GM12873 (cell line): ENCODE measurements around the gene PPHLN1.

ENCODE experiments used
- CTCF ChIP-seq: IDR thresholded peaks from 2 replicates; pipeline ENCODE4 v1.5.1; 2012; ENCODE audit warnings: low read depth, mild to moderate bottlenecking, moderate library complexity, low read length, control low read depth; ENCODE audit not compliant: insufficient read depth; ENCODE audit errors: missing control alignments

Gene PPHLN1

GRCh38 chr12:42485823-42486222, 159.9 kb downstream of the PPHLN1 start:
- TF ChIP-seq CTCF = no peak

- no peak for TF ChIP-seq CTCF
Observed at GRCh38 chr12:42486407-42486806, 160.4 kb downstream of the PPHLN1 start.

- no peak for TF ChIP-seq CTCF
Observed at GRCh38 chr12:42490261-42490842, 164.4 kb downstream of the PPHLN1 start.
